Stimulated activated CD4-positive, alpha-beta T cell treated with anti-CD3 and anti-CD28 coated beads, Interleukin-12 subunit alpha, Interleukin-12 subunit beta, amount 100 ng/mL, for 48 hours (primary cell): Measurements from ENCODE around the gene CFTR.

Experiments used
- DNase-seq, 3 donors: peaks; one replicate each; pipeline ENCODE4 v3.0.0-alpha.2; 2020; ENCODE audit warnings: low read depth in 2 of 3, low spot score in 1 of 3

CFTR gene

GRCh38 chr7:117645481-117646165 lies 165.8 kb downstream of the CFTR start:
- no peak for DNase-seq

- no peak for DNase-seq
These were observed 168.5 kb downstream of the CFTR start for GRCh38 chr7:117648203-117648866.

GRCh38 chr7:117652943-117653680 lies 173.3 kb downstream of the CFTR start:
- DNase-seq: no peak

GRCh38 chr7:117654780-117655179 lies 175.0 kb downstream of the CFTR start:
- DNase-seq: no peak

GRCh38 chr7:117656806-117657205 lies 177.0 kb downstream of the CFTR start:
- DNase-seq: no peak

GRCh38 chr7:117659531-117660011 lies 179.7 kb downstream of the CFTR start:
- no peak for DNase-seq

GRCh38 chr7:117661328-117661727 lies 181.5 kb downstream of the CFTR start:
- DNase-seq: no peak

GRCh38 chr7:117664047-117664446 lies 184.2 kb downstream of the CFTR start:
- DNase-seq: no peak

GRCh38 chr7:117665368-117665767 lies 185.5 kb downstream of the CFTR start:
- no peak for DNase-seq

GRCh38 chr7:117666031-117666430 lies 186.2 kb downstream of the CFTR start:
- no peak for DNase-seq

- no peak for DNase-seq
These were observed 186.9 kb downstream of the CFTR start for GRCh38 chr7:117666689-117667088.

GRCh38 chr7:117667456-117667855 lies 187.6 kb downstream of the CFTR start:
- no peak for DNase-seq

GRCh38 chr7:117669818-117670217 lies 190.0 kb downstream of the CFTR start:
- DNase-seq: no peak

GRCh38 chr7:117672453-117672852 lies 192.6 kb downstream of the CFTR start:
- no peak for DNase-seq

- no peak for DNase-seq
These were observed 193.5 kb downstream of the CFTR start for GRCh38 chr7:117673367-117673766.

- DNase-seq: no peak
These were observed 194.0 kb downstream of the CFTR start for GRCh38 chr7:117673839-117674238.

- no peak for DNase-seq
These were observed 194.8 kb downstream of the CFTR start for GRCh38 chr7:117674617-117675016.

GRCh38 chr7:117675497-117676435 lies 195.9 kb downstream of the CFTR start:
- no peak for DNase-seq

GRCh38 chr7:117679120-117679519 lies 199.3 kb downstream of the CFTR start:
- no peak for DNase-seq

- no peak for DNase-seq
These were observed 203.0 kb downstream of the CFTR start for GRCh38 chr7:117682681-117683385.
